ENCODE measurements around the gene ZNF37A.

DNA sequence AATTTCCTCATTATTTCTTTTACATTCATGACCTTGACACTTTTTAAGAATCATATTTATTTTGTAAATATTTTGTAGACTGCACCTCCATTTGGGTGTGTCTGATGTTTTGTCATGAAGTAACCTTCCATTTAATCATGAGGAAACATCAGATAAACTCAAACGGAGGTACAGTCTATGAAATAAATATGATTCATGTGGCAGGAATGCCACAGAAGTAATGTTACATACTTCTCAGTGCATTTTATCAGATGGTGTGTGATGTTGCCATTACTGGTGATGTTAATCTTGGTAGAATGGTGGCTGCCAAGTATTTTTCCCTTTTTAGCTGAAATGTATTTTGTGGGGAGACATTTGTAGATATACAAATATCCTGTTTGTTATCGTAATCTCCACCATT is 64.9 kb downstream of the ZNF37A start:
- TF ChIP-seq JUND (IDR thresholded peaks at IDR 0.05) (no peak), TAF1 (conservative IDR thresholded peaks at IDR 0.05) (no peak), NR2F2 (IDR thresholded peaks at IDR 0.05) (no peak), HNF4A (conservative IDR thresholded peaks at IDR 0.05) (no peak), RAD21 (IDR thresholded peaks at IDR 0.05) (no peak), SP1 (IDR thresholded peaks at IDR 0.05) (no peak), RXRA (IDR thresholded peaks at IDR 0.05) (no peak), FOXA1 (IDR thresholded peaks at IDR 0.05) (no peak), GABPA (IDR thresholded peaks at IDR 0.05 in 1 of 2, conservative IDR thresholded peaks at IDR 0.05 in 1 of 2) (no peak), YY1 (IDR thresholded peaks at IDR 0.05) (no peak)
- TF ChIP-seq, protein P1, sequence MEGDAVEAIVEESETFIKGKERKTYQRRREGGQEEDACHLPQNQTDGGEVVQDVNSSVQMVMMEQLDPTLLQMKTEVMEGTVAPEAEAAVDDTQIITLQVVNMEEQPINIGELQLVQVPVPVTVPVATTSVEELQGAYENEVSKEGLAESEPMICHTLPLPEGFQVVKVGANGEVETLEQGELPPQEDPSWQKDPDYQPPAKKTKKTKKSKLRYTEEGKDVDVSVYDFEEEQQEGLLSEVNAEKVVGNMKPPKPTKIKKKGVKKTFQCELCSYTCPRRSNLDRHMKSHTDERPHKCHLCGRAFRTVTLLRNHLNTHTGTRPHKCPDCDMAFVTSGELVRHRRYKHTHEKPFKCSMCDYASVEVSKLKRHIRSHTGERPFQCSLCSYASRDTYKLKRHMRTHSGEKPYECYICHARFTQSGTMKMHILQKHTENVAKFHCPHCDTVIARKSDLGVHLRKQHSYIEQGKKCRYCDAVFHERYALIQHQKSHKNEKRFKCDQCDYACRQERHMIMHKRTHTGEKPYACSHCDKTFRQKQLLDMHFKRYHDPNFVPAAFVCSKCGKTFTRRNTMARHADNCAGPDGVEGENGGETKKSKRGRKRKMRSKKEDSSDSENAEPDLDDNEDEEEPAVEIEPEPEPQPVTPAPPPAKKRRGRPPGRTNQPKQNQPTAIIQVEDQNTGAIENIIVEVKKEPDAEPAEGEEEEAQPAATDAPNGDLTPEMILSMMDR (IDR thresholded peaks at IDR 0.05; ENCODE audit: low read depth, low read length, missing input control) = no peak
- TF ChIP-seq, protein P2, sequence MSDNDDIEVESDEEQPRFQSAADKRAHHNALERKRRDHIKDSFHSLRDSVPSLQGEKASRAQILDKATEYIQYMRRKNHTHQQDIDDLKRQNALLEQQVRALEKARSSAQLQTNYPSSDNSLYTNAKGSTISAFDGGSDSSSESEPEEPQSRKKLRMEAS (IDR thresholded peaks at IDR 0.05) = no peak
- TF ChIP-seq, protein P3, sequence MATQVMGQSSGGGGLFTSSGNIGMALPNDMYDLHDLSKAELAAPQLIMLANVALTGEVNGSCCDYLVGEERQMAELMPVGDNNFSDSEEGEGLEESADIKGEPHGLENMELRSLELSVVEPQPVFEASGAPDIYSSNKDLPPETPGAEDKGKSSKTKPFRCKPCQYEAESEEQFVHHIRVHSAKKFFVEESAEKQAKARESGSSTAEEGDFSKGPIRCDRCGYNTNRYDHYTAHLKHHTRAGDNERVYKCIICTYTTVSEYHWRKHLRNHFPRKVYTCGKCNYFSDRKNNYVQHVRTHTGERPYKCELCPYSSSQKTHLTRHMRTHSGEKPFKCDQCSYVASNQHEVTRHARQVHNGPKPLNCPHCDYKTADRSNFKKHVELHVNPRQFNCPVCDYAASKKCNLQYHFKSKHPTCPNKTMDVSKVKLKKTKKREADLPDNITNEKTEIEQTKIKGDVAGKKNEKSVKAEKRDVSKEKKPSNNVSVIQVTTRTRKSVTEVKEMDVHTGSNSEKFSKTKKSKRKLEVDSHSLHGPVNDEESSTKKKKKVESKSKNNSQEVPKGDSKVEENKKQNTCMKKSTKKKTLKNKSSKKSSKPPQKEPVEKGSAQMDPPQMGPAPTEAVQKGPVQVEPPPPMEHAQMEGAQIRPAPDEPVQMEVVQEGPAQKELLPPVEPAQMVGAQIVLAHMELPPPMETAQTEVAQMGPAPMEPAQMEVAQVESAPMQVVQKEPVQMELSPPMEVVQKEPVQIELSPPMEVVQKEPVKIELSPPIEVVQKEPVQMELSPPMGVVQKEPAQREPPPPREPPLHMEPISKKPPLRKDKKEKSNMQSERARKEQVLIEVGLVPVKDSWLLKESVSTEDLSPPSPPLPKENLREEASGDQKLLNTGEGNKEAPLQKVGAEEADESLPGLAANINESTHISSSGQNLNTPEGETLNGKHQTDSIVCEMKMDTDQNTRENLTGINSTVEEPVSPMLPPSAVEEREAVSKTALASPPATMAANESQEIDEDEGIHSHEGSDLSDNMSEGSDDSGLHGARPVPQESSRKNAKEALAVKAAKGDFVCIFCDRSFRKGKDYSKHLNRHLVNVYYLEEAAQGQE (IDR thresholded peaks at IDR 0.05) = no peak
- TF ChIP-seq, protein P4, sequence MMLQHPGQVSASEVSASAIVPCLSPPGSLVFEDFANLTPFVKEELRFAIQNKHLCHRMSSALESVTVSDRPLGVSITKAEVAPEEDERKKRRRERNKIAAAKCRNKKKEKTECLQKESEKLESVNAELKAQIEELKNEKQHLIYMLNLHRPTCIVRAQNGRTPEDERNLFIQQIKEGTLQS (IDR thresholded peaks at IDR 0.05) = no peak

All from liver (tissue), 3 donors.